GM12878 (cell line): Measurements from ENCODE around the gene ICAM4. TPM values are rescaled to one million over a fixed set of nuclear protein-coding genes. Genes with fewer than 3 reads are reported as not detected.

Experiments
- ATAC-seq: fragments of 200-7000 bp; cut with Tn5 transposase; 3 replicates; pipeline ENCODE4 v1.9.1; 2020; ENCODE audit warnings: mild to moderate bottlenecking, moderate library complexity
- BruUV-seq: library from RNA; stranded (reverse); fragments of 400-500 nt; replicated peaks from 2 replicates; lab custom pipeline; 2021; lab: Mats Ljungman, UMichigan
- CTCF ChIA-PET: fragments of 300-600 bp; sonication (Branson Sonifier 250); formaldehyde crosslinking; extraction: SDS; loops from one replicate; lab custom pipeline; 2021; ENCODE audit warnings: inconsistent platforms; lab: Yijun Ruan, JAX
- POLR2A ChIA-PET: fragments of 350-600 bp; formaldehyde crosslinking; extraction: SDS; loops from one replicate; lab custom pipeline; 2021; ENCODE audit warnings: inconsistent platforms; lab: Charles Lee
- RAD21 ChIA-PET: fragments of 300-600 bp; sonication (Branson Sonifier 250); formaldehyde crosslinking; loops from one replicate; lab custom pipeline; 2023; ENCODE audit warnings: antibody characterized with exemption; ENCODE audit not compliant: unreplicated experiment; lab: Charles Lee
- SMC1A ChIA-PET: fragments of 300-600 bp; sonication (Branson Sonifier 250); formaldehyde crosslinking; loops from one replicate; lab custom pipeline; 2023; ENCODE audit not compliant: unreplicated experiment, uncharacterized antibody; lab: Charles Lee
- DNase-seq: peaks from one replicate; pipeline ENCODE4 v3.0.0-alpha.2; 2011; ENCODE audit warnings: low read depth, low spot score
- FAIRE-seq: peaks from 3 replicates; lab custom pipeline; 2011; peaks lifted over from hg19 to GRCh38; lab: Jason Lieb, UNC
- H2AFZ ChIP-seq: 2 replicates; pipeline ENCODE4 v1.6.0; 2011; ENCODE audit warnings: low read depth, low read length, control low read depth; ENCODE audit not compliant: control insufficient read depth
- H3K27ac ChIP-seq: 2 replicates; pipeline ENCODE4 v1.5.1; 2011; ENCODE audit warnings: control low read depth; ENCODE audit not compliant: control insufficient read depth, insufficient read depth
- H3K27me3 ChIP-seq, 2 experiments: replicated peaks in 1 of 2; 2 replicates each; pipeline versions ENCODE4 v1.6.0 to v1.6.1; 2011; ENCODE audit warnings: low read length in 1 of 2; ENCODE audit not compliant: control insufficient read depth in 2 of 2, insufficient read depth in 2 of 2
- H3K36me3 ChIP-seq, 2 experiments: 2 replicates each; pipeline ENCODE4 v1.5.1; 2011; ENCODE audit warnings: low read length in 1 of 2; ENCODE audit not compliant: control insufficient read depth in 2 of 2, insufficient read depth in 2 of 2
- H3K4me1 ChIP-seq: 2 replicates; pipeline ENCODE4 v1.6.1; 2011; ENCODE audit warnings: mild to moderate bottlenecking, low read length, moderate library complexity, mixed read lengths; ENCODE audit not compliant: control insufficient read depth, insufficient read depth
- H3K4me2 ChIP-seq: 2 replicates; pipeline ENCODE4 v1.6.0; 2011; ENCODE audit warnings: control low read depth; ENCODE audit not compliant: control insufficient read depth, insufficient read depth
- H3K4me3 ChIP-seq: fragments of 200-600 bp; sonication (generic); 2 replicates; pipeline ENCODE4 v1.5.1; 2016
- H3K79me2 ChIP-seq: 2 replicates; pipeline ENCODE4 v1.6.0; 2011; ENCODE audit warnings: low read length; ENCODE audit not compliant: control insufficient read depth, insufficient read depth
- H3K9ac ChIP-seq: 2 replicates; pipeline ENCODE4 v1.8.0; 2011; ENCODE audit warnings: low read length, control low read depth, mixed read lengths; ENCODE audit not compliant: control insufficient read depth, insufficient read depth
- H3K9me3 ChIP-seq: replicated peaks from 3 replicates; pipeline ENCODE4 v1.5.1; 2011; ENCODE audit warnings: mild to moderate bottlenecking, low read length; ENCODE audit not compliant: control insufficient read depth, insufficient read depth
- H4K20me1 ChIP-seq: 2 replicates; pipeline ENCODE4 v1.6.0; 2011; ENCODE audit not compliant: control insufficient read depth, insufficient read depth
- CBFB ChIP-seq: IDR thresholded peaks from 2 replicates; pipeline ENCODE4 v1.6.1; 2016; ENCODE audit warnings: antibody characterized with exemption, low read depth
- CBX5 ChIP-seq: sonication (generic); IDR thresholded peaks from 2 replicates; pipeline ENCODE4 v1.6.1; 2016; ENCODE audit warnings: low read depth, moderate library complexity, mild to moderate bottlenecking, inconsistent platforms
- ELK1 ChIP-seq: IDR thresholded peaks from 2 replicates; pipeline ENCODE4 v1.6.1; 2012; ENCODE audit warnings: low read depth, low read length, improper control_type of control experiment
- RELB ChIP-seq: fragments of 450-650 bp; IDR thresholded peaks from 2 replicates; pipeline ENCODE4 v1.6.1; 2017; ENCODE audit warnings: low read depth, mild to moderate bottlenecking, moderate library complexity
- SMAD1 ChIP-seq: fragments of 450-650 bp; IDR thresholded peaks from 2 replicates; pipeline ENCODE4 v1.6.1; 2018; ENCODE audit warnings: mild to moderate bottlenecking, low read depth; ENCODE audit not compliant: partially characterized antibody
- SP1 ChIP-seq: IDR thresholded peaks from one replicate; pipeline ENCODE4 v1.6.1; 2011; ENCODE audit warnings: low read depth, low read length
- SPI1 ChIP-seq: IDR thresholded peaks from 2 replicates; pipeline ENCODE4 v1.6.1; 2011; ENCODE audit warnings: low read depth, mild to moderate bottlenecking, low read length, moderate library complexity, borderline replicate concordance; ENCODE audit not compliant: insufficient read depth
- WRNIP1 ChIP-seq: IDR thresholded peaks from 2 replicates; pipeline ENCODE4 v1.6.1; 2011; ENCODE audit warnings: low read depth, low read length, improper control_type of control experiment, borderline replicate concordance
- ZNF24 ChIP-seq: fragments of 450-650 bp; IDR thresholded peaks from 2 replicates; pipeline ENCODE4 v1.6.1; 2017; ENCODE audit warnings: antibody characterized with exemption, mild to moderate bottlenecking
- ZNF687 ChIP-seq: fragments of 450-650 bp; IDR thresholded peaks from 2 replicates; pipeline ENCODE4 v1.6.1; 2017; ENCODE audit warnings: mild to moderate bottlenecking, moderate library complexity
- WGBS: methylation state at CpG from one replicate; pipeline ENCODE4 v1.1.6; 2016; ENCODE audit warnings: low lambda C conversion rate; ENCODE audit not compliant: insufficient replicate concordance, insufficient coverage; ENCODE audit errors: missing lambda C conversion rate; 5-methylcytosine and 5-hydroxymethylcytosine counted together
- in situ Hi-C: fragments of 300-500 bp; cut with MboI; formaldehyde crosslinking; loops from 9 replicates; pipeline ENCODE4 v1.14.3; 2018; ENCODE audit warnings: mixed read lengths
- intact Hi-C: fragments of 100-400 bp; cut with micrococcal nuclease; formaldehyde crosslinking; loops from one replicate; pipeline ENCODE4 v1.14.2; 2022; ENCODE audit not compliant: unreplicated experiment
- polyA plus RNA-seq, 11 experiments: library from polyadenylated mRNA; depleted of rRNA in 4 of 11; unstranded in 6 of 11; stranded (reverse) in 5 of 11; fragments of >200 nt; fragmentation: Nextera tagmentation in 4 of 11; fragmentation: Illumina TruSeq in 1 of 11; extraction: Ambion mirVana in 4 of 11; extraction: Trizol in 1 of 11; gene quantifications; 1 replicate in 1 of 11; 2 replicates in 10 of 11; pipeline versions ENCODE4 v1.2.1 to v1.2.3, GENCODE V29; 2011 to 2016; ENCODE audit warnings: inconsistent platforms in 2 of 11, missing spikeins in 2 of 11, low read depth in 1 of 11
- total RNA-seq, 4 experiments: library from RNA; depleted of rRNA in 3 of 4; stranded (reverse); fragments of >200 nt in 3 of 4; fragmentation: Illumina TruSeq in 1 of 4; extraction: Trizol in 1 of 4; gene quantifications; 2 replicates each; pipeline versions ENCODE4 v1.2.1 to v1.2.3, GENCODE V29; 2013 to 2021

The ICAM4 gene
- total and polyA plus RNA-seq, 10 of the 15 experiments (the other 5 are each of a cell fraction or from before 2014, with no cell fraction given) = 0.31 to 5.1 (median 1.7) TPM

GRCh38 chr19:10255358-10255757 lies 31.4 kb upstream of the ICAM4 start (continued):
- no peak for TF ChIP-seq RELB

- Histone ChIP-seq H3K36me3 (peaks cover 22 to 23% of the 10 kb centered on the region in 2 experiments; a peak in 3 of 4 replicates), H2AFZ (no peak overlapping the region), H3K27me3 (no peaks in the 10 kb centered on the region), H3K4me2 (no peak overlapping the region), H3K4me1 (peaks cover 11% of the 10 kb centered on the region), H3K27ac (no peak overlapping the region), H3K9me3 (no peaks in the 10 kb centered on the region; the same call in 2 of the 3 replicates), H3K4me3 (no peak overlapping the region), H4K20me1 (no peaks in the 10 kb centered on the region), H3K9ac (no peak overlapping the region)
- ChIA-PET RAD21 (interaction anchor here (7.2 kb wide), 1 partner anchor 131 kb away, joined by 107 read pairs; no protein-coding TSS in a partner anchor), SMC1A (interaction anchor here (5.6 kb wide), 1 partner anchor 131 kb away, joined by 83 read pairs; no protein-coding TSS in a partner anchor), CTCF (interaction anchor here (0.6 to 1.2 kb wide), 3 partner anchors 132 to 269 kb away, joined by 3 to 4 read pairs (median 3); no protein-coding TSS in a partner anchor)
- FAIRE-seq (no peak), ATAC-seq (no peak)
- intact Hi-C loops (no loop called here), in situ Hi-C loops (loop anchor here (5.0 kb wide), 1 partner anchor 319 kb away; the partner anchor contains the start of gene OLFM2)
- 93% methylated on average over 16 of the region's 18 CpGs for WGBS
- BruUV-seq = no TSS peak
- TF ChIP-seq ELK1 (no peak), SMAD1 (no peak), SPI1 (no peak), CBX5 (no peak), CBFB (no peak), WRNIP1 (no peak), ZNF24 (no peak), SP1 (no peak), ZNF687 (no peak)
- TF ChIP-seq, all 136 proteins: peak for 0
- DNase-seq = no peak
- POLR2A ChIA-PET = interaction anchor here (0.7 kb wide), 1 partner anchor 13 kb away, joined by 3 read pairs; no protein-coding TSS in a partner anchor
- H3K79me2 ChIP-seq = peaks cover 22% of the 10 kb centered on the region
These were observed 30.2 kb upstream of the ICAM4 start for GRCh38 chr19:10256551-10256950.
